Upper lobe of left lung (tissue), 6 donors: Measurements from ENCODE around the gene OXTR. TPM values are rescaled to one million over a fixed set of nuclear protein-coding genes. Genes with fewer than 3 reads are reported as not detected.

Source experiments
- ATAC-seq, 2 donors: fragments of 200-7000 bp; cut with Tn5 transposase; one replicate each; pipeline ENCODE4 v1.9.1; 2022; ENCODE audit warnings: mild to moderate bottlenecking in 2 of 2, moderate library complexity in 2 of 2; ENCODE audit not compliant: low FRiP score in 2 of 2
- DNase-seq, 2 donors: peaks; one replicate each; pipeline ENCODE4 v3.0.0-alpha.2; 2019 to 2020
- H3K27ac ChIP-seq, 4 donors: fragments of 200-600 bp; sonication (generic); one replicate each; pipeline ENCODE4 v1.5.1; 2016 to 2019
- H3K27me3 ChIP-seq, 4 donors: fragments of 200-600 bp; sonication (generic); one replicate each; pipeline ENCODE4 v1.5.1; 2017 to 2019
- H3K36me3 ChIP-seq, 4 donors: fragments of 200-600 bp; sonication (generic); one replicate each; pipeline ENCODE4 v1.5.1; 2016 to 2019
- H3K4me1 ChIP-seq, 4 donors: fragments of 200-600 bp; sonication (generic); one replicate each; pipeline ENCODE4 v1.5.1; 2018 to 2019
- H3K4me3 ChIP-seq, 4 donors: fragments of 200-600 bp; sonication (generic); one replicate each; pipeline ENCODE4 v1.5.1; 2017 to 2019; ENCODE audit warnings: mild to moderate bottlenecking in 2 of 4, moderate library complexity in 1 of 4
- H3K9me3 ChIP-seq, 4 donors: fragments of 200-600 bp; sonication (generic); one replicate each; pipeline ENCODE4 v1.5.1; 2018 to 2019
- CTCF ChIP-seq, 6 experiments: fragments of 450-650 bp in 4 of 6; fragments of 200-600 bp in 2 of 6; sonication (generic) in 2 of 6; IDR thresholded peaks; one replicate each; pipeline ENCODE4 v1.5.1; 2016 to 2019; ENCODE audit warnings: antibody characterized with exemption in 6 of 6
- EP300 ChIP-seq, 4 donors: sonication (generic); formaldehyde crosslinking; IDR thresholded peaks; one replicate each; pipeline ENCODE4 v1.5.1; 2017; ENCODE audit warnings: antibody characterized with exemption in 4 of 4, control low read depth in 2 of 4
- POLR2A ChIP-seq, 4 donors: fragments of 450-650 bp; IDR thresholded peaks; one replicate each; pipeline ENCODE4 v1.5.1; 2016 to 2017; ENCODE audit warnings: antibody characterized with exemption in 4 of 4, mild to moderate bottlenecking in 2 of 4
- POLR2AphosphoS5 ChIP-seq, 2 donors: sonication (generic); formaldehyde crosslinking; IDR thresholded peaks; one replicate each; pipeline ENCODE4 v1.5.1; 2017; ENCODE audit warnings: antibody characterized with exemption in 2 of 2
- WGBS, 2 donors: methylation state at CpG; one replicate each; pipeline ENCODE4 v1.1.5; 2017 to 2018; 5-methylcytosine and 5-hydroxymethylcytosine counted together
- total RNA-seq, 6 donors: library from RNA; depleted of rRNA in 4 of 6; stranded (reverse); fragments of >200 nt in 4 of 6; gene quantifications; one replicate each; pipeline versions ENCODE4 v1.1.0 to v1.2.1, GENCODE V29; 2016 to 2021
- donor health status: DM: no; HTN: no; CAD: no; lungs with moderate emphysema.
- donor health status: DM: no; HTN: yes; CAD: no; lungs with severe emphysema.

Gene OXTR
- total RNA-seq, 6 donors from 2014 or later, result 0.15 to 11.5 (median 0.45) TPM; not detected in 2

GRCh38 chr3:8766148-8766547 lies 3.3 kb downstream of the OXTR start:
- 89% methylated on average over 2 of the region's 2 CpGs for WGBS, 2 donors
- TF ChIP-seq EP300 (IDR thresholded peaks at IDR 0.05) (no peak), CTCF (IDR thresholded peaks at IDR 0.05) (no peak), POLR2A (IDR thresholded peaks at IDR 0.05) (no peak), POLR2AphosphoS5 (IDR thresholded peaks at IDR 0.05) (no peak)
- H3K4me3 ChIP-seq, result no peak overlapping the region

GRCh38 chr3:8765528-8765927 lies 3.9 kb downstream of the OXTR start:
- H3K27me3 ChIP-seq, result peaks cover 0 to 29% (median 20%) of the 10 kb centered on the region in 4 donors
- no peaks in the 10 kb centered on the region for H3K36me3 ChIP-seq
- H3K27ac ChIP-seq, result no peak overlapping the region
- H3K9me3 ChIP-seq, result no peaks in the 10 kb centered on the region
- ATAC-seq (no peak), DNase-seq (no peak)
- H3K4me1 ChIP-seq, result peaks cover 19 to 28% (median 24%) of the 10 kb centered on the region in 4 donors
- WGBS, 2 donors, result 67 to 90% methylated on average over 4 of the region's 4 CpGs
- TF ChIP-seq CTCF (IDR thresholded peaks at IDR 0.05) (no peak), EP300 (IDR thresholded peaks at IDR 0.05) (no peak)
- H3K4me3 ChIP-seq, result no peak overlapping the region

More at GRCh38 chr3:8766148-8766547, 3.3 kb downstream of the OXTR start:
- Histone ChIP-seq H3K9me3 (no peaks in the 10 kb centered on the region), H3K36me3 (no peaks in the 10 kb centered on the region), H3K4me1 (peaks cover 19 to 28% (median 24%) of the 10 kb centered on the region in 4 donors), H3K27me3 (peaks cover 0 to 29% (median 20%) of the 10 kb centered on the region in 4 donors), H3K27ac (no peak overlapping the region)
- ATAC-seq (no peak), DNase-seq (no peak)

GRCh38 chr3:8764528-8764927 lies 4.9 kb downstream of the OXTR start:
- no peak for ATAC-seq
- H3K4me3 ChIP-seq, result no peak overlapping the region
- H3K36me3 ChIP-seq, result no peaks in the 10 kb centered on the region
- DNase-seq, result no peak
- H3K4me1 ChIP-seq, result peaks cover 19 to 25% (median 21%) of the 10 kb centered on the region in 4 donors
- H3K27ac ChIP-seq, result no peak overlapping the region
- TF ChIP-seq POLR2A (IDR thresholded peaks at IDR 0.05) (no peak), EP300 (IDR thresholded peaks at IDR 0.05) (no peak), POLR2AphosphoS5 (IDR thresholded peaks at IDR 0.05) (no peak), CTCF (IDR thresholded peaks at IDR 0.05) (no peak)
- peaks cover 0 to 28% (median 19%) of the 10 kb centered on the region in 4 donors for H3K27me3 ChIP-seq
- no peaks in the 10 kb centered on the region for H3K9me3 ChIP-seq
- 86 to 90% methylated on average over 4 to 6 of the region's 6 CpGs for WGBS, 2 donors

- DNase-seq (no peak), ATAC-seq (peak in 1 of 2 donors; percentile 25)
- WGBS, 2 donors, result 85 to 86% methylated on average over 11 of the region's 11 CpGs
- no peak overlapping the region for H3K27ac ChIP-seq
- no peak overlapping the region for H3K4me3 ChIP-seq
- peaks cover 0 to 10% (median 3%) of the 10 kb centered on the region in 4 donors for H3K27me3 ChIP-seq
- peaks cover 3 to 8% (median 5%) of the 10 kb centered on the region in 4 donors for H3K4me1 ChIP-seq
- H3K9me3 ChIP-seq, result no peaks in the 10 kb centered on the region
- no peaks in the 10 kb centered on the region for H3K36me3 ChIP-seq
- TF ChIP-seq CTCF (IDR thresholded peaks at IDR 0.05), result no peak
- TF ChIP-seq EP300 (IDR thresholded peaks at IDR 0.05), result no peak
- TF ChIP-seq POLR2AphosphoS5 (IDR thresholded peaks at IDR 0.05), result no peak
- TF ChIP-seq POLR2A (IDR thresholded peaks at IDR 0.05), result no peak
These were observed 6.6 kb downstream of the OXTR start for GRCh38 chr3:8762607-8763377.

- H3K4me3 ChIP-seq, result no peak overlapping the region
- H3K4me1 ChIP-seq, result no peaks in the 10 kb centered on the region
- no peak for ATAC-seq
- no peaks in the 10 kb centered on the region for H3K36me3 ChIP-seq
- 77 to 85% methylated on average over 4 to 5 of the region's 5 CpGs for WGBS, 2 donors
- no peak for TF ChIP-seq EP300 (IDR thresholded peaks at IDR 0.05)
- no peak for TF ChIP-seq POLR2AphosphoS5 (IDR thresholded peaks at IDR 0.05)
- no peak for TF ChIP-seq CTCF (IDR thresholded peaks at IDR 0.05)
- TF ChIP-seq POLR2A (IDR thresholded peaks at IDR 0.05), result no peak
- DNase-seq, result no peak
- no peak overlapping the region for H3K27ac ChIP-seq
- no peaks in the 10 kb centered on the region for H3K9me3 ChIP-seq
- H3K27me3 ChIP-seq, result peaks cover 0 to 1% (median 0%) of the 10 kb centered on the region in 4 donors
These were observed 7.5 kb downstream of the OXTR start for GRCh38 chr3:8761866-8762265.
